GM19193 (cell line): ENCODE measurements around the gene KDM4B.

Experiments used
- POLR2A ChIP-seq: IDR thresholded peaks from 4 replicates; pipeline ENCODE4 v1.6.1; 2011; ENCODE audit not compliant: insufficient read depth, insufficient read length; ENCODE audit errors: extremely low read depth

The KDM4B gene

DNA sequence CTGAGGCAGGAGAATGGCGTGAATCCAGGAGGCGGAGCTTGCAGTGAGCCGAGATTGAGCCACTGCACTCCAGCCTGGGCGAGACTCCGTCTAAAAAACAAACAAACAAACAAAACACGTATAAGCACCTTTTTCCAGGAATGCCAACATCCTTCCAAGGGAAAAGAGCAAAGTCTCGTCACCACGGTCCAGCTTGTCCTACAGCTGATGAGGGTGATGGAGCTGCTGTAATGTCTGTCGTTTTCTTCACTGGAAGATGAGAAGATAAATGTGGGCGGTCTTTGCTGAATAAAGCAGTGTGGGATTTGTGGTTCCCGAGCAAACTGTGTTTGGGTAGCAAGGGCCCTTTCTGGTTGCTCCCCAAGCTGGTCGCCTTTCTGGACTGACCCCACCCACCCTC lies 205.1 kb downstream of the KDM4B start:
- no peak for TF ChIP-seq POLR2A

DNA sequence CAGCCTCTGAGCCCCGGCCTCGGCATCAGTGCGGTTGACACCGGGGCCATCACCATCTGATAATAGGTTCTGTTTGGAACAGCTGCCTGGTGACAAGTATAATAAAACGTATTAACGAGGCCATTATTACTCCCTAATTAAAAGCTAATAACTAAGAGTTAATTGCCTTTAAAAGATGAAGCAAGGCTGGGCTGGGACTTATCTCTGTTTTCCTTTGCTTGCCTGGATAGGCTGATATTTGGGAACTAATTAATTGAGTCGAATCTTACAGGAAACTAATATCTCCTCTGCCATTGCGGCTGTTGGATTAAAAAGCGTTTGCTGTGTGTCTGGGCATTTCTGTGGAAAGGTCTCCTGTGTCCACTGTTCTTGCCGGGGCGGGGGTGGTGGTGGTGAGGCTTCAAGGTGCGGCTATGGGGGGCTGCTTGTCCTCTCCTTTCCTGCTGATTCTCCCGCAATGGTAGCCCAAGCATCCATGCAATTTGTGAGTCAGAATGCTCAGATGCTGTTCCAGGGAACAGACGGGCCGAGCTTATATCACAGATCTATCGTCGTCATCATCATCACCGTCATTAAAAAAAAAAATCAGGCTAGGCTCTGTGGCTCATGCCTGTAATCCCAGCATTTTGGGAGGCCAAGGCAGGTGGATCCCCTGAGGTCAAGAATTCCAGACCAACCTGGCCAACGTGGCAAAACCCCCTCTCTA lies 209.0 kb downstream of the KDM4B start:
- TF ChIP-seq POLR2A = no peak

DNA sequence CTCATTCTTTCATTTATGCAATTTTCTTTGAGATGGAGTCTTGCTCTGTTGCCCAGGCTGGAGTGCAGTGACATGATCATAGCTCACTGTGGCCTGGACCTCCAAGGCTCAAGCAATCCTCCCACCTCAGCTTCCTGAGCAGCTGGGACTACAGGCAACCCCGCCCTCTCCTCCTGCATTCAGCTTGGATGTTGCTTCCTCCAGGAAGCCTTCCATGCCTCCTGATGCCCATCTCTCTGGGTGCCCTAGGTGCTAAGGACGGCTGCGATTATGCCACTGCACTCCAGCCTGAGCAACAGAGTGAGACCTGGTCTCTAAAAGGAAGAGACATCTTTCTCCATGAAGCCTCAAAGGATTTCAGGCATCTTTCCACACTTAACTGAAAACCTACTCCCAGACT lies 209.9 kb downstream of the KDM4B start:
- no peak for TF ChIP-seq POLR2A

DNA sequence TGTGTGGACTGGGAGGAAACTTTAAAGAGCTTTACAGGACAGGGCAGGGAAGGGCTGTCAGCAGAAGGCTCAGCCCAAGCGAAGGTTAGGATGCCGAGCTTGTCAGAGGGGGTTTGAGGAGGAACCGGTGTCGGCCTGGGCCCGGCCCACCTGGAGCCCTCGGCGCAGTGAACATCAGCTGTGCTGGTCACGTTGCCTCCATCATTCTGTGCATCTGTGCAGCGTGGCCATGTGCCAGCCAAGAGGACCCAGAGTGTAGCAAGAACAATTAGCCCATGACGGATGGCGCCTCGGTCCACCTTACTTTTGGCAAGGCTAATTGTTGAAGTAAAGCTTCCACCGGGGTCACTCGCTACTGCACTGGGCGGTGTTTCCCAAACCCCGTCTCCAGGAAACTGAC lies 210.3 kb downstream of the KDM4B start:
- no peak for TF ChIP-seq POLR2A

DNA sequence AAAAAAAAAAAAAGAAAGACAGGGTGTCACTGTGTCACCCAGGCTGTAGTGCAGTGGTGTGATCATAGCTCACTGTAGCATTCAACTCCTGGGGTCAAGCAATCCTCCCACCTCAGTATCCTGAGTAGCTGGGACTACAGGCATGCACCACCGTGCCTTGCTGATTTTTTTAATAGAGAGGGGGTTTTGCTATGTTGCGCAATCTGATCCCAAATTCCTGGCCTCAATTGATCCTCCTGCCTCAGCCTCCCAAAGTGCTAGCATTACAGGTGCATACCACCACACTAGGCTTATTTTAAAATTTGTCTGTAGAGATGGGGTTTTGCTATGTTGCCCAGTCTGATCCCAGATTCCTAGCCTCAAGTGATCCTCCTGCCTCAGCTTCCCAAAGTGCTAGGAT lies 212.4 kb downstream of the KDM4B start:
- TF ChIP-seq POLR2A = no peak

DNA sequence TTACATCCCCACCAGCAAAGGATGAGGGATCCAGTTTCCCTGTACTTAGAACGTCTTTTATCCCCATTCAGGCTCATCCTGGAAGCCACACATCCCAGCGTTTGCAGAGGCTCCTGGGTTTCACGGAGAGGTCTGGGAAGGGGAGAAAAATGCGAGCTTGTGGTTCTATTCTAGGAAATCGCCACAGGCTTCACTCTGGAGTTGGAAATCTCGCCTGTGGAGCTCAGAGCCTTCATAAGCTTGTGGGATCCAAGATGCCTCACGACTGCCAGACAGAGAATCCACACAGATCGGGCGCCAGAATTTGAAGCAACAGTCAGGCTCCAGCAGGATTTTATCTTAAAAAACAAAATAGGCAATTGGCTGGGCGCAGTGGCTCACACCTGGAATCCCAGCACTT lies 213.8 kb downstream of the KDM4B start:
- TF ChIP-seq POLR2A = no peak

DNA sequence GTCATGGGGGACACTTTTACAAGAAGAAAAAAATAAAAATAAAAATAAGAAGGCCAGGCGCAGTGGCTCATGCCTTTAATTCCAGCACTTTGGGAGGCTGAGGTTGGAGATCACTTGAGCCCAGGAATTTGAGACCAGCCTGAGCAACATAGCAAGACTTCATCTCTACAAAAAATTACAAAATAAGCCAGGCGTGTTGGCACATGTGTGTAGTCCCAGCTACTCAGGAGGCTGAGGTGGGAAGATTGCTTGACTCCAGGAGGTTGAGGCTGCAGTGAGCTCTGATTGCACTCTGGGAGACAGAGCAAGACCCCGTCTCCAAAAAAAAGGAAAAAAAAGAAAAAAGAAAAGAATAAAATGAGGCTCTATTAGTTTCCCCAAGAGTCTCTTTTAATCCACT lies 214.7 kb downstream of the KDM4B start:
- no peak for TF ChIP-seq POLR2A

DNA sequence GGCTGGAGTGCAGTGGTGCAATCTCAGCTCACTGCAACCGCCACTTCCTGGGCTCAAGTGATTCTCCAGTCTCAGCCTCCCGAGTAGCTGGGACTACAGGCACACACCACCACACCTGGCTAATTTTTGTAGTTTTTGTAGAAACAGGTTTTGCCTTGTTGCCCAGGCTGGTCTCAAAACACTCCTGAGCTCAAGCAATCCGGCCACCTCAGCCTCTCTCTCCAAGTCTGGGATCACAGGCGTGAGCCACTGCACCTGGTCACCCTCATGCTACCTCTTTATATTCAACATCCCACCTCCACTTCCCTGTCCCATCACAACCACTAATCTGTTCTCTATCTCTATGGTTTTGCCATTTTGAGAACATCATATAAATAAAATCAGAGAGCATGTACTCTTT lies 216.0 kb downstream of the KDM4B start:
- TF ChIP-seq POLR2A = no peak

DNA sequence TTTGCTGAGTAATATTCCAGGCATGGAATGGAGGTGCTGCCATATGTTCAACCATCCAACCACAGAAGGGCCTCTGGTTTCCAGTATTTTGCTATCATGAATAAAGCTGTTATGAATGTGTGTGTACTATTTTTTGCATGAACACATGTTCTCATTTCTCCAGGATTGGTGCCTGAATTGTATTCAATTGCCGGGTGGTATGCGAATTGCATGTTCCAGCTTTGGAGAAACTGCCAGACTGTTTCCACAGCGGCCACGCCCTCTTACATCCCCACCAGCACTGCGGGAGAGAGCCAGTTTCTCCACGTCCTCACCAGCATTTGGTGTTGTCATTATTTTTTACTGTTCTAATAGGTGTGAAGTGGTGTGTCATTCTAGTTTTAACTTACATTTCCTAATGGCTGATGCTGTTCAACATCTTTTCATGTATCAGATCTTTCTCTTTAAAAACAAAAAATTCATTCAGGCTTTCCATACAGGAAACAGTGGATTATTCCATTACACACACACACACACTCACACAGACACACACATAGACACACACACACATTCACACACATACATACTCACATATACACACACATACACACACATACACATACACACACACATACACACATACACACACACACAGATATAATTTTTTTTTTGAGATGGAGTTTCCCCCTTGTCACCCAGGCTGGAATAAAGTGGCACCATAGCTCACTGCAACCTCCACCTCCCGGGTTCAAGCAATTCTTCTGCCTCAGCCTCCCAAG lies 217.6 kb downstream of the KDM4B start:
- TF ChIP-seq POLR2A = no peak

DNA sequence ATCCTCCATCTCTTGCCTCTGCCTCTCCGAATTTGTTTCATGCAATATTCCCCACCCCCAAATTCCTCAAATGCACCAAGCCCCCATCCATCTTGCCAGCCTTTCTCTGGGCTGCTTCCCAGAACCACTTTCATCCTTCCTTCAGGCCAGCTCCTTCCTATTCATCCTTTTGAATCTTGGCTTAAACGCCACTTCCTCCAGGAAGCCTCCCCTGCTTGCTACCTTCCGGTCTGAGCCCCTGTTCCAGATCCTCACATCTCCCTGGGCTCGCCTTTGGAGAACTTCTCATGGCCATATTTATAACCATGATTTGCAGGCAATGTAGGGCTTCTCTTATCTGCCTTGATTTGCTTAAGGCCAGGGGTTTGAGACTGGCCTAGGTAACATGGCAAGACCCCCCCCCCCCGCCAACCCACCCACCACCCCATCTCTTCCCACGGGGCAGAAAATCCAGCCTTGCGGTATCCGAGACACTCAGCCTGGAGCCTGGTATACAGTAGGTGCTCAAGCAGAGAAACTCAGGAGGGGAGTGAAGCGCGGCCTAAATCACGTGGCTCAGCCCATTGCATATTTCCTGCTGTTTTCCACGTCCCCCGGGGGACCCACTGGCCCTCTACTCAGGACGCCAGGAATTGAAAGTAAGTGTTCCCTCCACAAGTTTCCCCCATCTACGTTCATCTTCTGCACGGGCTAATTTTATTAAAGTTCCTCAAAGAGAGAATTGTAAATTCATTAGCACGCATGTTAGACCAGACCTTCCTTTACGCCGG lies 219.8 kb downstream of the KDM4B start:
- no peak for TF ChIP-seq POLR2A

DNA sequence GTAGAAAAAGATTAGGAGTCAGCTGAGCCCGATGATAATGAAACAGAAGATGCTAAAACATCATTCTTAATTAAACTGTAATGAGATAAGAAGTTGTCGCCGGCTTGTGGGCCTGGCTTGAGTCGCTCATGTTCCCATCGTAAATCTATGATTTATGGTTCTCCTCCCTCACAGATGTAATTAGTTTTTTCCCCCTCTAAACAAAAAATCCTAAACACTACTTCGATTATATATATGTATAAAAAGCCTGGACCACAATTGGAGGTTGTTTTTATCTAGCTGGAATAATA lies 220.3 kb downstream of the KDM4B start:
- TF ChIP-seq POLR2A = no peak

DNA sequence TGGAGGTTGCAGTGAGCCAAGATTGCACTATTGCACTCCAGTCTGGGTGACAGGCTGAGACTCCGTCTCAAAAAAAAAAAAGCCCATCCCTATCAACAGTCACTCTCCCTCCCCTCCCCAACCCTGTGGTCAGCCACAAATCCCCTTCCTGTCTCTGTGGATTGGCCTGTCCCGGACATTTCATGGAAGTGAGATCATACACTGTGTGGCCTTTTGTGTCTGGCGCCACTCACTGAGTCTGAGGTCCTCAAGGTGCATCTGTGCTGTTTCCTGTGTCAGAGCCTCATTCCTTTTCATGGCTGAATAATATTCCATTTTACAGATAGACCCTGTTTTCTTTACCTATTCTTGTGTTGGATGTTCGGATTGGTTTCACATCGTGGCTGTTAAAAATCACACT lies 222.2 kb downstream of the KDM4B start:
- TF ChIP-seq POLR2A = no peak

DNA sequence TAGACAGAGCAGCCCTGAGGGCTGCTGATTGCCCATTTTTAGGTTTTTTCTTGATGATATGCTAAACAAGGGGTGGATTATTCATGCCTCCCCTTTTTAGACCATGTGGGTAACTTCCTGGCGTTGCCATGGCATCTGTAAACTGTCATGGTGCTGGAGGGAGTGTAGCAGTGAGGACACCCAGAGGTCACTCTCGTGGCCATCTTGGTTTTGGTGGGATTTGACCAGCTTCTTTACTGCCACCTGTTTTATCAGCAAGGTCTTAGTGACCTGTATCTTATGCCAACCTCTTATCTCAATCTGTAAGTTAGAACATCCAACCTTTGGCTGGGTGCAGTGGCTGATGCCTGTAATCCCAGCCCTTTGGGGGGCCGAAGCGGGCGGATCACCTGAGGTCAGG lies 223.7 kb downstream of the KDM4B start:
- TF ChIP-seq POLR2A = no peak

DNA sequence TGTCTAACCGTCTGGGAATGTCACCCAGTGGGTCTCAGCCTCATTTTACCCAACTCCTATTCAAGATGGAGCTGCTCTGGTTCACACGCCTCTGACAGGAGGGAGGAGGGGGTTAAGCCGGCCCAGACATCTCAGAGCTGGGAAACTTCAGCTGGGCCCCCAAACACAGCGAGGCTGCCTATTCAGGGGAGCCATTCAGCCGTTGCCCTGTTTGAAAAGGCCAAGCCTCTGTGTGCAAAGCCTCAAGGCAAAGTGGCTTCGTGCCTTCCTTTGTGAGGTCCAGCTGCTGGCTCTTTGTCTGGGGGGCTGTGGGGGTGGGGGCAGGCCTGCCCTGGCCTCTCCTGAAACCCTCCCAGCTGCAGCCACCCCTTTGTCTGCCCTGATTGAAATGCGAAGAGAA lies 224.3 kb downstream of the KDM4B start:
- TF ChIP-seq POLR2A = no peak

DNA sequence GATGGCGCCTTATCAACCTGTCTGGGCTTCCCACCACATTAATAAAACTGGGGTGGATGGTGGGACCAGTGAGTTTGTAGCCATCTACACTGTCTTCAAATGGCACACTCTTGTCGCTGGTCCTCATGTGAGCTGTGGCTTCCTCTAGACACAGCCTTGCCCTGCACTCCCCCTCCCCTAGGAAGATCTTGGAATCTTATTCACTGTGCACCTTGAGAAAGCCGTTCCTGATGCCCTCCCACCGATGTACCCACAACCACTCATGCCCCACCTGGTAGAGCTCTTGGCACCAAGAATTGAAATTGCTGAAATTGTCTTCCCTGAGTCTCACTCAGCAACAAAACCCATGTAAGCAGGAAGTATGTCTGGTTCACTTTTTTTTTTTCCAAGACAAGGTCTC lies 225.7 kb downstream of the KDM4B start:
- TF ChIP-seq POLR2A = no peak

DNA sequence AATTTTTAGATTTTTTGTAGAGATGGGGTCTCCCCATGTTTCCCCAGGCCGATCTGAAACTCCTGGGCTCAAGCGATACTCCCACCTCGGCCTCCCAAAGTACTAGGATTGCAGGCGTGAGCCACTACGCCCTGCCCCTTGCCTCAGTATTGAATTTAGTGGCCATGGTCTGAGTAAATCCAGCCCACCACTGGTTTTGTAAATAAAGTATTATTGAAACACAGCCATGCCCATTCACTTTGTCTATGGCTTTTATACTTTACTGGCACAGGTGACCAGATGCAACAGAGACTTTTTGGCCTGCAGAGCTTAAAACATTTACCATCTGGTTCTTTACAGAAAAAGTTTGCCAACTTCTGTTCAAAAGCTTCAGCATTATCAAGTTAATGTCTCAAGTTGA lies 227.9 kb downstream of the KDM4B start:
- no peak for TF ChIP-seq POLR2A

DNA sequence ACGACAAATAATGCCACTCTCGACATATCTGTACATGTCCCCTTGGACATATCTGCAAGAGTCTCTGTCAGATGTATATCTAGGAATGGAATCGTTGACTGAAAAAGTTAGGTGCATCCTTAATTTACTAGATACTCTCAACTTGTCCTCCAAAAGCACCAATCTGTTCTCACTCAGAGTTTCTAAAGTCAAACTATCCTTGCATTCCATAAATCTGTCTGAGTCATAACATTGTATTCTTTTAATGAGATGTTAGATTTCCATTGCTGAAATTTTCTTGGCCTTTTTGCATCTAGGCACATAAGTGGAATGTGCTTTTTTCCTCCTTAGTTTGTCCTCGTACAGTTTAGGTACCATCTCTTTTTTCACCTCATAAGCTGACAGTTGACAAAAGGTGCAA lies 231.9 kb downstream of the KDM4B start:
- no peak for TF ChIP-seq POLR2A

DNA sequence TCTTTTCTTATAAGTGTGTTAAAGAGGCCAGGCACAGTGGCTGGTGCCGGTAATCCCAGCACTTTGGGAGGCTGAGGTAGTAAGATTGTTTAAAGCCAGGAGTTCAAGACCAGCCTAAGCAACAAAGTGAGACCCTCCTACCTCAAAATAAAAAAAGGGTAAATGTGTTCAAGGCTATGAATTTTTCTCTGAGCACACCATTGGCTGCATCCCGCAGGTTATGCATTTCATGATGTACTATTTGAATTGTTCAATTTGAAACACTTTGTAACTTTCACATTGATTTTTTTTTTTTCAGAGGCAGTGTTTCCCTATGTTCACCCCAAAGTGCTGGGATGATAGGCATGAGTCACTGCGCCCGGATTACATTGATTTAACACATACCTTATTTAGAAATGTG lies 233.6 kb downstream of the KDM4B start:
- TF ChIP-seq POLR2A = no peak
